ENCODE results near the gene IGF2BP3.
A peak's percentile ranks its signal among the peaks of the same experiment; 100 is the strongest.

IGF2BP3 gene

DNA sequence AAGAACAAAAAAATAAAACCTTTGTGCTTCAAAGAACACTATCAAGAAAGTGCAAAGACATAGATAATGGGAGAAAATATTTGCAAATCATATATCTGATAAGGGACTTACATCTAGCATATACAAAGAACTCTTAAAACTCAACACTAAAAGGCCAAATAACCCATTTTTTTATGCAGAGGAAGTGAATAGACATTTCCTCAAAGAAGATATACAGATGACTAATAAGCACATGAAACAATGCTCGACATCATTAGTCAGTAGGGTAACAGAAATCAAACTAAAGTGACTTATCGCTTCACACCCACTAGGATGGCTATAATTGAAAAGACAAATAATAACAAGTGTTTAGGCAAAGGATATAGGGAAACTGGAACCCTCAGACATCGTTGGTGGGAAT lies 93.2 kb downstream of the IGF2BP3 start:
- peak; percentile 35 for DNase-seq (ENCODE audit: low read depth)

DNA sequence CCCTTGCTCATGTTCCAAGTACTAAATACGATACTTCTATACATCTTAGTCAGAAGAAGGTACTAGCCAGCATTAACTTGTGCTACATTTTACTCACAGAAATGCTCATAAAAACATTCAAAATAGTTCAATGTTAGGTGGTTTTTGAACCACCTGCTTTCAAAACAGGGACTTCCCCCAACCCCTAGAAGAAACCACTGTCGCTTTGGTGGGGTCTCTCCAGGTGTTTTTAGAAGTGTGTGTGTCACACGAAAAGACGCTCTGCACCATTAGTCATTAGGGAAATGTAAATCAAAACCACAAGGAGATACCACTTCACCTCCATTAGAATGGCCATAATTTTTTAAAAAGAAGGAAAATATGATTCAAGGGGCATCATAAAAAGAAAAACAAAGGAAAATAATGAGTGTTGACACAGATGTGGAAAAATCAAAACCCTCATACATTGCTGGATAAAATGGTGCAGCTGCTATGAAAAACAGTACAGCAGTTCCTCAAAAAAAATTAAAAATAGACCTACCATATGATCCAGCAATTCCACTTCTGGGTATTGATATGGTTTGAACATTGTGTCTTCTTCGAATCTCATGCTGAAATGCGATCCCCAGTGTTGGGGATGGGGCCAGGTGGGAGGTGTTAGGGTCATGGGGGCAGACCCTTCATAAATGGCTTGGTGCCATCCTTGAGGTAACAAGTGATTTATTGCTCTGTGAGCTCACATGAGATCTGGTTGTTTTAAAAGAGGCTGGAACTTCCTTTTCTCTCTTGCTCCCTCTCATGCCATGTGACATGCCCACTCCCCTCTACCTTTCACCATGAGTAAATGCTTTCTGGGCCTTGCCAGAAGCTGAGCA lies 96.9 kb downstream of the IGF2BP3 start:
- DNase-seq (ENCODE audit: low read depth), result no peak

DNA sequence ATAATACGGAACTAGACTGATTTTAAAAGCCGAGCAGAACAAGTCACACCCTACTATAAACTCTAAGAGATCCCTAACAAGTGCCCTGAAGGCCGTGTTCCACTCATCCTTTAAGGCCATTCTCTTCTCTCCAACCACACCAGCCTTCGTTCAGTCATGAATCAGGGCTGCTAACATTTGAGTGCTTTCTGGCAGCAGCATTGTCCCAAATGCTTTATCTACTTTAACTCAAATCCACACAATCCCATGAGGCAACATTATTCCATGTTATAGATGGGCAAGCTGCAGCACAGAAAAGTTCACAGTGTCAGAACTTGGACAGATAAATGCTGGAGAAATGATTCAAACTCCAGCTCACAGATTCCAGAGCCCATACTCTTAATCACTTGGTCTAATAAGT lies 97.7 kb downstream of the IGF2BP3 start:
- DNase-seq (ENCODE audit: low read depth), result peak; percentile 70

DNA sequence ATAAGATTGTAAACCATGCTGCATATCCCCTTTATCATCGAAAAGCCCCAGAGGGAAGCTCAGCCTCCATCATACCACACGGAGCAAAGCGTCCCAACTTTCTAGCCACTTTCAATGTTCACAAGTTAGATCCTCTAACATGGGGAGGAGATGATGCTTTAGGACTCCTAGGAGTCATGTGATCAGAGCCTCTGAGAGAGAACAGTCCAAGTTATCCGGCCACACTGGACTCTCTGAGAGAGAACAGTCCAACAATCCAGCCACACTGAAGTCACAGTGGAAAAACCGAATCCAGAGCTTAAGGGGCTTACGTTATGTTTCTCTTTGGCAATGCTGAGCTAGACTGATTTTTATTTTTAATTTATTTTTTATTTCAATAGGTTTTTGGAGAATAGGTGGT lies 98.6 kb downstream of the IGF2BP3 start:
- DNase-seq (ENCODE audit: low read depth), result no peak

GRCh38 chr7:23369695-23370404 lies 100.4 kb downstream of the IGF2BP3 start:
- DNase-seq (ENCODE audit: low read depth), result no peak

- no peak for DNase-seq (ENCODE audit: low read depth)
Observed at GRCh38 chr7:23369100-23369499, 101.2 kb downstream of the IGF2BP3 start.

DNA sequence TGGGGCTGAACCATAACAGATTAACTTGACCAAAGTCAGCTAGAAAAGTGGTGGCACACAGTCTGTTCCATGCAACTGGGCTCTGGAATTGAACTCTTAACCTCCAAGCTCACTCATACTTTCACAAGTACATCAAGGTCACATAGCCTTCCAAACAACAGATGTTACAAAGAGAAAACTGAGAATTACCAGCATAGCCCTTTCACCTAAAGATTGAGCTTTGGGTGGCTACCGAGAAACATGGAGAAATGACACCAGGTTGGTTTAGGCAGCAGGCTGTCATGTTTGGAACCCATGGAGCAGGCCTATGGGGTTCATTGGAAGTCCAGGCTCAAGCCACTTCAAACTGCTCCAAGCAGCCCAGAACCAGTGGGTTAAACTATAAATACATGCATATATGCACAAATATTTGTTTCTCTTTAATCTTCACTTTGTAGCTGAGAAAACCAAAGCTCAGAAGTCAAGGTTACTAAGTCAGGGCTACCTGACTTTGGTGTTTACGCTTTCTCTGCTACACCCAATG lies 112.1 kb downstream of the IGF2BP3 start:
- DNase-seq (ENCODE audit: low read depth), result no peak

DNA sequence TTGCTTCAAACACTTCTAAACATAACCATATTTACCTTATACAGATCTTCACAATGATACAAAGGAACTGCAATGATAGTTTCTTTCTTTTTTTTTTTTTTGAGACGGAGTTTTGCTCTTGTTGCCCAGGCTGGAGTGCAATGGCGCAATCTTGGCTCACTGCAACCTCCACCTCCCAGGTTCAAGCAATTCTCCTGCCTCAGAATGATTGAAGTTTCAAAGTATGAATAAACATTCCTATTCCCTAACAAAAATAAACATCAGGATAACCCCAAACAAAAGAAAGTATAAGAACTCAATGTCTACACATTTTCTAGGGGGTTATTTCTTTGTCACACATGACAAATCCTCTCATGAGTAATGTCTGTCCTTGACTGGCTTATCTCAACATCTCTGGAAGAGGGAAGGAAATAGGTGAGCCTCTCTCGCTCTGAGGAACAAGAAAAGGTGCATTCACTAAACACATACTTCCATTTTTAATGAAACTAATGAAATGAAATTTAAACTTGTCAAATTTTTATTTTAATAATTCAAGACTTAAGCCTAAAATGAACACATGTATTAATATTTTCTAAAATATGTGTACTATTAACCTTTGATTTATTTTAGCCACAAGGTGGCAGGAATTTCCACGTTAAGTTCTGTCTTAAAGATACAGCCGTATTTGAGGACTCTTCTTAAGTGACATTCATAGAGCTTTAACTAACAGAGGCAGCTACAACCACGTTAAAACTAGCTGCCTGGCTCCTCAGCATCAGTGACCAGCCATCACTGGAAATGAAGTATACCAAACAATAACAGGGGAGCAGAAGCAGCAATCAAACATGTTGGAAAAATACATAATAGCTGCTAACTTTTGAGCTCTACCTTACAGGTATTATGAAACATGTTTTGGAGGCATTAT lies 112.8 kb downstream of the IGF2BP3 start:
- peak; percentile 64 for DNase-seq (ENCODE audit: low read depth)

DNA sequence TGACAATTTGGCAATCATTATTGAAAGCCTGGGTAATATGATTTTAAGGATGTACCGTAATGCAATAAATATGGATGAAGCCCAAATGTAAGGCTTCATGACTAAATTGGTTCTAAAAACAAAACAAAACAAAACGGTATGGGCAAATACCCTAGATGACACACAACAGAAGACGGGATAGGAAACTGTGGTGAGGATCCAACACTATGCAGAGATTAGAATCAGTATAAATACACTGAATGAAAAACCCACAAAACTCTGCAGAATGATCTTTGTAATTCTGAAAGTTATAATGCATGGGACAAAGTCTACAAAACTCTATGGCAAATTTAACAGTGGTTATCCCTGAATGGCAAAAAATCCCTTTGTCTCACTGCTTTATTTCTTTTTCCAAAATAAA lies 113.6 kb downstream of the IGF2BP3 start:
- peak; percentile 65 for DNase-seq (ENCODE audit: low read depth)

- DNase-seq (ENCODE audit: low read depth), result no peak
Observed at GRCh38 chr7:23356168-23356567, 114.1 kb downstream of the IGF2BP3 start.

- no peak for DNase-seq (ENCODE audit: low read depth)
Observed at GRCh38 chr7:23353172-23353571, 117.1 kb downstream of the IGF2BP3 start.

DNA sequence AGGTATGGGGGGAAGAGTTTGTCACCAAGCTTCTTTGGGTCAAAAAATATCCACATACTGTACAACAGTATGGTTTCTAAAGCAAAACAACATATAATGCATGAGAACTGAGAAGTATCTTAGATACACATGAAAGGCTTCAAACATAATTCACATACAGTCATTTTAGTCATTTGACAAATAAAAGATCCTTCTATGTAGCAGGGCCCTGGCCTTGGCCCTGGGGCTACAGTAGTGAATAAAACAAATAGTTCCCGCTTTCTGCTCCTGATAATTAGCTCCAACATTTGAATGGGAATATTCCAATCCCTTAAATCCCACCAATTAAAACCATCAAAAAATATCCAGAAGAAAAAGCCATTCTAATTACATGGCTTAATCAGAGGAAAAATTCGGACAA lies 119.8 kb downstream of the IGF2BP3 start:
- DNase-seq (ENCODE audit: low read depth), result no peak

GRCh38 chr7:23349484-23350157 lies 120.7 kb downstream of the IGF2BP3 start:
- peak; percentile 56 for DNase-seq (ENCODE audit: low read depth)

GRCh38 chr7:23347682-23348180 lies 122.6 kb downstream of the IGF2BP3 start:
- peak; percentile 87 for DNase-seq (ENCODE audit: low read depth)

DNA sequence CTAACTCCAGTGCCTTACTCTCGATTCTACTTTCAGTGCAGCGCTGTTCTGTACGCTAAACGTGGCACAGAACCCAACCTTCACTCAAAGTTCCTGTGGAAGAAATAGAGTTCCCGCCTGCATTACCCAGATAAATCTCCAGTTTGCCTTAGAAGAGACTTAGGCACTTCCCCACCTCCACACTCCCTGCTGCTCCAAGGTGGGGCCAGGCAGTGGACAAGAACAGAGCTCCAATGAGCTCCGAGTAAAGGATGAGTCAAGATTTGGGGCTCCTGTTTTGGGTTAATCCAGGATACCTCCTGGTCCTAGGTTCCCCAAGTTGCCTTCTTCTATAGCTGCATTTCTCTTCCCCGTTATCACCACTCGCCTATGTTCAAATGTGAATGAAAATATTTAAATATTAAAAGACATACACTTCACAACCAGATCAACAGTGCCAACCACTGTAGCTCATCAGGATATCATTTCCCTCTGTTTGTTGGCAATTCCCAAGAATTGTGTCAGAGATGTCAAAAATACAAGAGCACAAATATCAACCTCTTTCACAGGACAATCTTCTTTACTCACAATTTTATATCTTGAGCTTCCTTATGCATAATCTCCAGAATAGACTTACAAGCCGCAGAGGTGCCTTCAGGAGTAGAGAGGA lies 123.1 kb downstream of the IGF2BP3 start:
- no peak for DNase-seq (ENCODE audit: low read depth)

GRCh38 chr7:23346316-23346715 lies 124.0 kb downstream of the IGF2BP3 start:
- no peak for DNase-seq (ENCODE audit: low read depth)

- DNase-seq (ENCODE audit: low read depth), result no peak
Observed at GRCh38 chr7:23345601-23346000, 124.7 kb downstream of the IGF2BP3 start.

DNA sequence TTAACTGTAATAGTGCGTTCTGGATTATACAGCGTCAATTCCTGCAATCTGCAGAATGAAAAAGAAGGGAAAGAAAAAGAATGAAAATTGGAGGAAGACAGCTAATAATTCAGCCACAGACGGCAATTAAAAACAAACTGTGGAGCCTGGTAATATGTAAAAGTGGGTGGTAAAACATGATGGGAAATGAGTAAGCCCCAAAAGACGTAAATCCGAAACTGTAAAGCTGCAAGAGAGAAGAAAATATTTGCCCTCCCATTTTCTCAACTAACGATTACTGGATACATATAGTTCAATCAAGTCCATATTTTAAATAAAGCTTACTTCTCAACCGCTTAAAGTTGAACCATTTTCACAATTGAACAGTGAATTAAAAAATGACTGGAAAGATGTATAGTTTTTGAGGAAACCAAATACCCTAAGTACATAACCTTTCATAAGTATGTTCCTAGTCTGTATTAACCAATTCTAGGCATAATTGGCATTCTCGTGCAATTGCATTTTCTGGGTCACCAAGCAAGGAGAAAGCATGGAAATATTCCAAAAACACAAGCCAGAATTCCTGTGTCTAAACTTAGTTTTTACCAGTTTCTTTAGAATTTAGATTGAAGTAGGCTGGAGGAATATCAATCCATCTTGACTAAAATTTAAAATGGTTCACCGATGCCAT lies 126.3 kb downstream of the IGF2BP3 start:
- no peak for DNase-seq (ENCODE audit: low read depth)

DNA sequence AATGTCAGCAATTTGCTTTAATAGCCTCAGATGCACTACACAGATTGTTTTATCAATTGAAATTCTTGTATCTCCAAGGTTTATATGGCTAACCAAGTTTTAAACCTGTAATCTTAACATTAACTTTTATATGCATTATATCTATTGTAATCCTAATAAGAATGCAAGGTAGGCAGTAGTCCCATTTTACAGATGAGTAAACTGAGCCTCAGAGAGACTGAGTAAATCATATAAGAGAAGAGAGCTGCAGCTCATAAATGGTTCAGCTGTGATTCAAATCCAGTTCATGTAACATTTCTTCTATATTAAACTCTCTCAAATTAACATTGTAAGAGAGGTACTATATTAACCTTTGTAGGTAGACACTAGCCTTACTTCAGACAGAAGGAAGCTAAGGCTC lies 127.2 kb downstream of the IGF2BP3 start:
- no peak for DNase-seq (ENCODE audit: low read depth)
